C1 segment of cervical spinal cord (tissue), 14 donors: ENCODE measurements around the gene PDE1A.
A peak's percentile ranks its signal among the peaks of the same experiment; 100 is the strongest.

Experiments
- DNase-seq, 14 donors: peaks; one replicate each; lab custom pipeline; 2025; lab: John Stamatoyannopoulos, UW

Gene PDE1A

DNA sequence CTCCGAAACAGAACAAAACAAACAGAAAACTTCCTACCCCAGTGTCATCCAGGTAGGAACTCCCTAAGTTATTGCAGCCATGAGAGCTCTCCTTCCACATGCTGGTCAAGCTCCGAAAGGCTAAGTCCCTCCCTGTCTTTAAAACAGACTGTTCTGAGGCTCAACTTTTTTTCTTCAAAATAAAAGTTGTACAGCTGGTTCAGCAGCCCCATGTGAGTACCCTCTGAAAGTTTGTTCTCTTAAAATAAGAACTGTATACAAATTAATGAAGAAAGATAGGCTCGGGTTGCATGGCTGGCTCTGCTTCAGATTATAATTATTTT lies at the start of gene PDE1A:
Gene PDE1A (minus strand): TSS at position 119 of the 323 bp plus-strand sequence.
- no peak for DNase-seq

- DNase-seq = no peak
These were observed 46.8 kb upstream of the PDE1A start for GRCh38 chr2:182473635-182474034.

GRCh38 chr2:182463760-182464159 lies 36.9 kb upstream of the PDE1A start:
- peak in 1 of 14 donors; percentile 81 for DNase-seq

DNA sequence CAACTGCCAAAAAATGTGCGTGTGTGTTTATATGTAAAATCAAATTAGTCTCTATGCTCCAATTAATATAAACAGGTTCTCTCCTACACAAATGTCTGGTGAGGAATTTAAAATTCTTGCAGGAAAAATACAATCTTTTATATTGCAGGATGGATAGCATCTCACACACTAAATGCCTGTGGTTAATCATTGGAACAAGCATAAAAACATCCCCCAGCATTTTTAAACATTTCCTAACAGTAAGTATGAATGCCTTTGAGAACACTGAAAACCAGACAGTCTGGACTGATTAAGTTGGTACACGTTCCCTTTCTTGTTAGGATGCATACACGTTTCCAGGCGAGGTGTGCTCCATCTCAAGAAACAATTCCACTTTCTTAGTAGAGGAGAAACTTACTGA lies 29.9 kb upstream of the PDE1A start:
- DNase-seq = no peak

DNA sequence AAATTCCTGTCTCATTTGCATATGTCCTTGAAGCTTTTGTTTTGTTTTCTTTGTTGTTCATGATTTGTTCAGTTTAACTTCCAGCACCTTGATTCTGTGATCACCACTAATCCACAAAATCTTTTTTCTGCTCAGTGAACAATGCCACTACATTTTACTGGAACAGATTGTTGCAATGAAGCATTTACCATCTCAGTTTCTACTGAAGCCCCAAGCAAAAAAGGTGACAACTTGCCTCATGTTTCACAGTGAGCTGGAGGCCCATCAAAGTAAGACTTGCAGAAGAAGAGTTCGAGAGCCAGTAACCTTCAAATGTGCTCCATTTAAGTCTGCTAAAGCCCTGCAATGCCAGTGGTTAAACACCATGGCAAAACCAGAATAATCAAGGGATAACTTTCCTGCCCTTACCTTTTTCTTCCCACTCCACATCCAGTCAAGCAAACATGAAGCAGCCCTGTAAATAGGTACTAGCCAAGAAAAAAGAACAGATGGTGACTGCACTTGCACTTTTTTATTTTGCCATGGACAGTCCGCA lies 25.7 kb upstream of the PDE1A start:
- DNase-seq = peak in 1 of 14 donors; percentile 73

DNA sequence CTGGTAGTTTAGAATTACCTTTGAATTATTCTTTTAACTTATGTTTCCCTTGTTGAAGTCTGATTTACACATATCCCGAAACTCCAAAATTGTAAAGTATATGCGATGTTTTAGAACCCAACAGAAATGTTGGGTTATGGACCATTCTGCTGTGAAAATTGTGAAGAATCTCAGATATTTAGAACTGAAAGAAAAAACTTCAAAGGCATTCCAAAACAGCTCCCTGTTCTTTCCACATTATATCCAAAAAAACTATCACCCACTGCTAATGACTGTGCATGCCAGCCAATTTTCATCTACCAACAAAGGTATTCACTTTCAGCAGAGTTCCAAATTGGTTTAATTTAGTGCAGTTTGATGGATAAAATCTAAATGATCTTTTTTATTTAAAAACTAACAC lies 21.5 kb upstream of the PDE1A start:
- DNase-seq = no peak

- no peak for DNase-seq
These were observed 21.0 kb upstream of the PDE1A start for GRCh38 chr2:182447863-182448262.

GRCh38 chr2:182447163-182447562 lies 20.3 kb upstream of the PDE1A start:
- no peak for DNase-seq

GRCh38 chr2:182446087-182446486 lies 19.3 kb upstream of the PDE1A start:
- no peak for DNase-seq

- DNase-seq = no peak
These were observed 18.6 kb upstream of the PDE1A start for GRCh38 chr2:182445391-182445965.

GRCh38 chr2:182444806-182445205 lies 18.0 kb upstream of the PDE1A start:
- no peak for DNase-seq

GRCh38 chr2:182444170-182444569 lies 17.3 kb upstream of the PDE1A start:
- no peak for DNase-seq

DNA sequence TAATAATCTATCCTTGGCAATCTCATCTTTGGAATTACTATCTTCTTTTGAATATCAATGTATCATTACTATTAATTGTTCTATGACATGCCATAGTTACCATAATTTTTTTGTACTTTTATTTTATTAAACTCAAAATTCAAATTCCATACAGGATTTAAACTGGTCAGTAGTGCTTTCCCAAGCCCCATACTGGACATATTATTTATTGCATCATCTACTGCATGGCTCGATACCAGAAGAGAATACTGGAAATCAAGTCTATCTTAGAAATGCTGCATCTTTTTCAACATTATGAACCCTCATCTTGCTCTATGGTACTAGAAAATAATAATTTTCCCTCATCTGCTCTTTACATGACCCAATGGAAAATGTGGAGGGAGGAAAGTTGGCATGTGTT lies 9.4 kb upstream of the PDE1A start:
- DNase-seq = no peak

DNA sequence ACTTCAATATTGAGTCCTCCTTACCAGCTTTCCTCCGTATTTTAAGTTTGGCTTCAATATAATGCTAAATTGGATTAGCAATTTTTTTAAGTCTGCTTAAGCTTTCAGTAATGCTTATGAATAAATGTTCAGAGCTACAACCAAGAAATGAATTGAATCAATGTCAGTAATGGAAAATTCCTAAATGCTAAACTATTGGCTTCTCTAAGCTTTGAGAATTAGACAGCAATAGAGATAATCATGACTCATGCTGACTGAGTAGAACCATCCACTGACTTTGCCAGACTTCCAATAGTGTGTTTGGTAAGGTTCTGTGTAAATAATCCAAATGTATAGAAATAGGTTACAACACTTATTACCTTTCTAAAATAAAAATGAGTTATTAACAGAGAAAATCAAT lies 8.9 kb upstream of the PDE1A start:
- no peak for DNase-seq

GRCh38 chr2:182432051-182432450 lies 5.2 kb upstream of the PDE1A start:
- DNase-seq = no peak

- no peak for DNase-seq
These were observed 1.6 kb upstream of the PDE1A start for GRCh38 chr2:182428476-182428875.

- no peak for DNase-seq
These were observed 536 bp downstream of the PDE1A start for GRCh38 chr2:182426082-182426917.

GRCh38 chr2:182422864-182423263 lies 4.0 kb downstream of the PDE1A start:
- peak in 1 of 14 donors; percentile 44 for DNase-seq

DNA sequence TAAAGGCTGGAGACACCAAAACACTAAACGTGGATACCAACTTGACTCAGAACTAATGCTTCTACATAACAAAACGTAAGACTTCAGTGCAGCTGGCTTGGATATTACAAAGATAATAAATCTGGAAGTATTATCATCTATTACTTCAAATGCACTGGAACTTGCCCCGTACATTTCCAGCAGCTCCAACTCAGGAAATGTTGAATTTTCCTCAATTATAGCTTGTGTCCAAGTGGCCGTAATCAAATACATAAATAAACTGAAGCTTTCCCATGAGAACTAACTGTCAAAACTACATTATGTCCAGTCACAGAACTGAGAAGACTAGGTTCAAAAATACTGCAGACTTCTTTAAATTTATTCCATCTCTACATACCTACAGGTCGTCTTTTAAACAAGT lies 6.2 kb downstream of the PDE1A start:
- no peak for DNase-seq

- no peak for DNase-seq
These were observed 10.0 kb downstream of the PDE1A start for GRCh38 chr2:182416861-182417260.

GRCh38 chr2:182416191-182416590 lies 10.6 kb downstream of the PDE1A start:
- DNase-seq = peak in 1 of 14 donors; percentile 63

GRCh38 chr2:182415771-182416170 lies 11.1 kb downstream of the PDE1A start:
- peak in 1 of 14 donors; percentile 63 for DNase-seq

- no peak for DNase-seq
These were observed 14.0 kb downstream of the PDE1A start for GRCh38 chr2:182412858-182413257.
